Uterus (tissue), 4 donors: ENCODE data around the gene TMEM41A. TPM values are rescaled to one million over a fixed set of nuclear protein-coding genes. Genes with fewer than 3 reads are reported as not detected.
"Not testable (repeated sequence)": the region's sequence is repeated elsewhere in the genome, so short reads cannot be mapped to it uniquely, and the experiment has no call there.

ENCODE experiments used
- DNase-seq, 2 donors: peaks; one replicate each; pipeline ENCODE4 v3.0.0-alpha.2; 2019 to 2020
- H3K27ac ChIP-seq, 2 donors: fragments of 200-600 bp; sonication (generic); 1 replicate in 1 of 2; 2 replicates in 1 of 2; pipeline ENCODE4 v1.5.1; 2016 to 2018
- H3K27me3 ChIP-seq, 2 donors: fragments of 200-600 bp; sonication (generic); one replicate each; pipeline ENCODE4 v1.5.1; 2018 to 2019; ENCODE audit warnings: control low read depth in 1 of 2
- H3K36me3 ChIP-seq, 2 donors: fragments of 200-600 bp; sonication (generic); one replicate each; pipeline ENCODE4 v1.5.1; 2019; ENCODE audit warnings: control low read depth in 1 of 2
- H3K4me1 ChIP-seq, 2 donors: fragments of 200-600 bp; sonication (generic); one replicate each; pipeline ENCODE4 v1.5.1; 2018 to 2019; ENCODE audit warnings: control low read depth in 1 of 2
- H3K4me3 ChIP-seq, 2 donors: fragments of 200-600 bp; sonication (generic); 1 replicate in 1 of 2; 2 replicates in 1 of 2; pipeline ENCODE4 v1.5.1; 2018 to 2019; ENCODE audit warnings: mild to moderate bottlenecking in 1 of 2
- H3K9me3 ChIP-seq, 2 donors: fragments of 200-600 bp; sonication (generic); one replicate each; pipeline ENCODE4 v1.5.1; 2019; ENCODE audit warnings: control low read depth in 1 of 2
- POLR2A ChIP-seq, 2 donors: fragments of 450-650 bp; IDR thresholded peaks; one replicate each; pipeline ENCODE4 v1.6.1; 2016; ENCODE audit warnings: antibody characterized with exemption in 2 of 2, mild to moderate bottlenecking in 1 of 2, moderate library complexity in 1 of 2
- intact Hi-C: fragments of 100-400 bp; cut with DNase I; formaldehyde crosslinking; loops from one replicate; pipeline ENCODE4 v1.15.1; 2023; ENCODE audit warnings: low total_unique reads
- total RNA-seq, 4 donors: library from RNA; depleted of rRNA in 3 of 4; stranded (reverse); fragments of >200 nt in 3 of 4; gene quantifications; one replicate each; pipeline versions ENCODE4 v1.1.0 to v1.2.4, GENCODE V29; 2014 to 2023
- TF ChIP-seq, protein P1 (sequence below), 4 experiments: fragments of 200-600 bp in 2 of 4; fragments of 450-650 bp in 2 of 4; sonication (generic) in 2 of 4; IDR thresholded peaks; one replicate each; pipeline ENCODE4 v1.5.1; 2016 to 2019; ENCODE audit warnings: antibody characterized with exemption in 4 of 4, mild to moderate bottlenecking in 2 of 4, moderate library complexity in 1 of 4
- donor health status: DM: yes; HTN: yes; CAD: no.

Gene TMEM41A
- total RNA-seq, 4 donors from 2014 or later, result 3.6 to 31.5 (median 17.8) TPM

GRCh38 chr3:185477316-185477715, 21.5 kb downstream of the TMEM41A start:
- intact Hi-C loops, result no loop called here
- no peaks in the 10 kb centered on the region for H3K4me1 ChIP-seq
- no peaks in the 10 kb centered on the region for H3K9me3 ChIP-seq
- no peaks in the 10 kb centered on the region for H3K36me3 ChIP-seq
- DNase-seq, result no peak
- no peak overlapping the region for H3K4me3 ChIP-seq
- H3K27me3 ChIP-seq, result no peaks in the 10 kb centered on the region
- H3K27ac ChIP-seq, result no peak overlapping the region
- TF ChIP-seq, protein P1, sequence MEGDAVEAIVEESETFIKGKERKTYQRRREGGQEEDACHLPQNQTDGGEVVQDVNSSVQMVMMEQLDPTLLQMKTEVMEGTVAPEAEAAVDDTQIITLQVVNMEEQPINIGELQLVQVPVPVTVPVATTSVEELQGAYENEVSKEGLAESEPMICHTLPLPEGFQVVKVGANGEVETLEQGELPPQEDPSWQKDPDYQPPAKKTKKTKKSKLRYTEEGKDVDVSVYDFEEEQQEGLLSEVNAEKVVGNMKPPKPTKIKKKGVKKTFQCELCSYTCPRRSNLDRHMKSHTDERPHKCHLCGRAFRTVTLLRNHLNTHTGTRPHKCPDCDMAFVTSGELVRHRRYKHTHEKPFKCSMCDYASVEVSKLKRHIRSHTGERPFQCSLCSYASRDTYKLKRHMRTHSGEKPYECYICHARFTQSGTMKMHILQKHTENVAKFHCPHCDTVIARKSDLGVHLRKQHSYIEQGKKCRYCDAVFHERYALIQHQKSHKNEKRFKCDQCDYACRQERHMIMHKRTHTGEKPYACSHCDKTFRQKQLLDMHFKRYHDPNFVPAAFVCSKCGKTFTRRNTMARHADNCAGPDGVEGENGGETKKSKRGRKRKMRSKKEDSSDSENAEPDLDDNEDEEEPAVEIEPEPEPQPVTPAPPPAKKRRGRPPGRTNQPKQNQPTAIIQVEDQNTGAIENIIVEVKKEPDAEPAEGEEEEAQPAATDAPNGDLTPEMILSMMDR (IDR thresholded peaks at IDR 0.05), result no peak
- TF ChIP-seq POLR2A (IDR thresholded peaks at IDR 0.05), result no peak

DNA sequence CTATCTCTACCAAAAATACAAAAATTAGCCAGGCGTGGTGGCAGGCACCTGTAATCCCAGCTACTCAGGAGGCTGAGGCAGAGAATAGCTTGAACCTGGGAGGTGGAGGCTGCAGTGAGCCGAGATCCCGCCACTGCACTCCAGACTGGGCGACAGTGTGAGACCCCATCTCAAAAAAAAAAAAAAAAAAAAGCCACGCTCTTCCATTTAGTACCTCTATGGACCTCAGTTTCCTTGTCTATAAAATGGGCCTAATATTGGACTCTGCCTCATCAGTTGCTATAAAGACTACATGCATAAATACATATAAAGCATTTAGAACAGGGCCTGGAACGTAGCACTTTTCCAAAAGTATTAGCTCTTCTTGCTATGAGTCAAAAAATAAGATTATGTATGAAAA, 23.9 kb downstream of the TMEM41A start:
- H3K27me3 ChIP-seq, H3K9me3 ChIP-seq, H3K4me1 ChIP-seq, H3K27ac ChIP-seq, H3K4me3 ChIP-seq, DNase-seq, intact Hi-C loops, H3K36me3 ChIP-seq: not testable (repeated sequence)

GRCh38 chr3:185473290-185473815, 25.5 kb downstream of the TMEM41A start:
- DNase-seq, result no peak
- Histone ChIP-seq H3K27ac (no peak overlapping the region), H3K4me1 (no peaks in the 10 kb centered on the region), H3K9me3 (no peaks in the 10 kb centered on the region), H3K27me3 (no peaks in the 10 kb centered on the region), H3K4me3 (no peak overlapping the region), H3K36me3 (no peaks in the 10 kb centered on the region)
- intact Hi-C loops, result no loop called here
- TF ChIP-seq, protein P1 (IDR thresholded peaks at IDR 0.05), result no peak
- TF ChIP-seq POLR2A (IDR thresholded peaks at IDR 0.05), result no peak

- intact Hi-C loops, result no loop called here
- H3K36me3 ChIP-seq, result no peaks in the 10 kb centered on the region
- TF ChIP-seq POLR2A (IDR thresholded peaks at IDR 0.05), result no peak
- TF ChIP-seq, protein P1 (IDR thresholded peaks at IDR 0.05), result no peak
These were observed 28.5 kb downstream of the TMEM41A start for GRCh38 chr3:185470323-185470722.

DNA sequence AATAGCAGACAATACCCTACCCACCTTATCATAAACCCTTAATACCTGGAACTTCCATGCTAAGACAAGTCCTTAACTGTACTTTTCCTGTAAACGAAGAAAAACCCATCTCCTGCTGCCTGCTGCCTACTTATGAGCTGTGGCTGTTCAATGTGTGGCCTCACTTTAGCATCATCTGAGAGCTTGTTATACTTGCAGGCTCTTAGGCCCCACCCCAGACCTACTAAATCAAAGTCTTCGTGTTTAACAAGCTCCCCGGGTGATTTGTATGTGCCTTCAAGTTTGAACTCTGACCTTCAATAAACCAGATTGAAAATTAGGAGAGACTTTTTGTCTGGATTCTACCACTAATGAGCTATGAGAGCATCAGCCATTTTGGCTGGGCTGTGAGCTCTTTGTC, 29.3 kb downstream of the TMEM41A start:
- intact Hi-C loops, result no loop called here

More at GRCh38 chr3:185470323-185470722, 28.5 kb downstream of the TMEM41A start:
- H3K27ac ChIP-seq, result no peak overlapping the region
- H3K4me1 ChIP-seq, result no peaks in the 10 kb centered on the region
- no peaks in the 10 kb centered on the region for H3K9me3 ChIP-seq
- no peak overlapping the region for H3K4me3 ChIP-seq
- H3K27me3 ChIP-seq, result no peaks in the 10 kb centered on the region
- DNase-seq, result no peak

GRCh38 chr3:185466123-185466522, 32.7 kb downstream of the TMEM41A start:
- H3K27me3 ChIP-seq, intact Hi-C loops: not testable (repeated sequence)

More for the DNA sequence above, 29.3 kb downstream of the TMEM41A start:
- no peaks in the 10 kb centered on the region for H3K36me3 ChIP-seq
- no peaks in the 10 kb centered on the region for H3K9me3 ChIP-seq
- H3K4me1 ChIP-seq, result no peaks in the 10 kb centered on the region
- no peak overlapping the region for H3K27ac ChIP-seq
- H3K27me3 ChIP-seq, result no peaks in the 10 kb centered on the region
- DNase-seq, result no peak
- H3K4me3 ChIP-seq, result no peak overlapping the region
- TF ChIP-seq, protein P1 (IDR thresholded peaks at IDR 0.05), result no peak
- no peak for TF ChIP-seq POLR2A (IDR thresholded peaks at IDR 0.05)

More at GRCh38 chr3:185466123-185466522, 32.7 kb downstream of the TMEM41A start:
- not testable (repeated sequence) for H3K4me3 ChIP-seq, DNase-seq, H3K4me1 ChIP-seq, H3K36me3 ChIP-seq, H3K27ac ChIP-seq, H3K9me3 ChIP-seq
